CD4-positive, alpha-beta T cell treated with Interferon alpha-2 for 1 hour (primary cell): ENCODE measurements around the gene COMMD9.
"Not testable (repeated sequence)": the region's sequence is repeated elsewhere in the genome, so short reads cannot be mapped to it uniquely, and the experiment has no call there.

Experiments
- DNase-seq, 2 donors: peaks; one replicate each; pipeline ENCODE4 v3.0.0-alpha.2; 2020 to 2022

Gene COMMD9

GRCh38 chr11:36289226-36289852 is at the start of gene COMMD9:
TSS of gene COMMD9 (minus strand) at chr11:36289424. CDS start at chr11:36289412, 12 bp downstream.
- peak; percentile 92 to 93 for DNase-seq

GRCh38 chr11:36333897-36334296 is 44.7 kb upstream of the COMMD9 start:
- no peak for DNase-seq

- no peak for DNase-seq
Measured at GRCh38 chr11:36333468-36333867, 44.2 kb upstream of the COMMD9 start.

GRCh38 chr11:36330411-36330810 is 41.2 kb upstream of the COMMD9 start:
- no peak for DNase-seq

- no peak for DNase-seq
Measured at GRCh38 chr11:36328966-36329673, 39.9 kb upstream of the COMMD9 start.

GRCh38 chr11:36326524-36327419 is 37.5 kb upstream of the COMMD9 start:
- no peak for DNase-seq

GRCh38 chr11:36325403-36325802 is 36.2 kb upstream of the COMMD9 start:
- DNase-seq = not testable (repeated sequence)

GRCh38 chr11:36324956-36325355 is 35.7 kb upstream of the COMMD9 start:
- not testable (repeated sequence) for DNase-seq

GRCh38 chr11:36317992-36318391 is 28.8 kb upstream of the COMMD9 start:
- no peak for DNase-seq

- DNase-seq = no peak
Measured at GRCh38 chr11:36316049-36316448, 26.8 kb upstream of the COMMD9 start.

- DNase-seq = no peak
Measured at GRCh38 chr11:36314434-36314767, 25.2 kb upstream of the COMMD9 start.

GRCh38 chr11:36313750-36314433 is 24.7 kb upstream of the COMMD9 start:
- no peak for DNase-seq

- DNase-seq = no peak
Measured at GRCh38 chr11:36312611-36313472, 23.6 kb upstream of the COMMD9 start.

GRCh38 chr11:36311926-36312595 is 22.8 kb upstream of the COMMD9 start:
- DNase-seq = no peak

GRCh38 chr11:36309779-36310178 is 20.6 kb upstream of the COMMD9 start:
- DNase-seq = no peak

- no peak for DNase-seq
Measured at GRCh38 chr11:36308577-36308976, 19.4 kb upstream of the COMMD9 start.

- peak in 1 of 2 donors; percentile 58 for DNase-seq
Measured at GRCh38 chr11:36306888-36307287, 17.7 kb upstream of the COMMD9 start.

- no peak for DNase-seq
Measured at GRCh38 chr11:36305047-36305446, 15.8 kb upstream of the COMMD9 start.

- no peak for DNase-seq
Measured at GRCh38 chr11:36304351-36304750, 15.1 kb upstream of the COMMD9 start.

- DNase-seq = no peak
Measured at GRCh38 chr11:36300650-36301049, 11.4 kb upstream of the COMMD9 start.

GRCh38 chr11:36296884-36297543 is 7.8 kb upstream of the COMMD9 start:
- DNase-seq = no peak
